ENCODE measurements around the gene IDE.

DNA sequence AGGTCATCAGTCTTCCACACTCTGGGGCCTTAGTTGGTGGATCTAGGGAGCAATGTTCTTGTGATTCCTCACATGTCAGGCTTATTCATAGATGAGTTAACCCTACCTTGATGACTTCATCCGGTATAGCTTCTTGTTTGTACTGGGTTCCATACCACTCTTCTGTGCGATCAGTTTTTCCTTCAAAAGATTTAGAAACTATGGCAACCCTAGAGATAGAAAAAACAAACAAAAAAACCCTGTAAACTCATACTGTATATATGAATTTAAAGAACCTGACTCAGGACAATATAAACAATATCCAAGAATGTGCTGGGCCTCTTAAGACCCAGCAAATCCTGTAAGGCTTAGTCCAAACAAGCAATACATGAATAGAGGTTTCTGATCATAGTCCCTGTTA, 83.5 kb downstream of the IDE start:
- TF ChIP-seq, protein P1, sequence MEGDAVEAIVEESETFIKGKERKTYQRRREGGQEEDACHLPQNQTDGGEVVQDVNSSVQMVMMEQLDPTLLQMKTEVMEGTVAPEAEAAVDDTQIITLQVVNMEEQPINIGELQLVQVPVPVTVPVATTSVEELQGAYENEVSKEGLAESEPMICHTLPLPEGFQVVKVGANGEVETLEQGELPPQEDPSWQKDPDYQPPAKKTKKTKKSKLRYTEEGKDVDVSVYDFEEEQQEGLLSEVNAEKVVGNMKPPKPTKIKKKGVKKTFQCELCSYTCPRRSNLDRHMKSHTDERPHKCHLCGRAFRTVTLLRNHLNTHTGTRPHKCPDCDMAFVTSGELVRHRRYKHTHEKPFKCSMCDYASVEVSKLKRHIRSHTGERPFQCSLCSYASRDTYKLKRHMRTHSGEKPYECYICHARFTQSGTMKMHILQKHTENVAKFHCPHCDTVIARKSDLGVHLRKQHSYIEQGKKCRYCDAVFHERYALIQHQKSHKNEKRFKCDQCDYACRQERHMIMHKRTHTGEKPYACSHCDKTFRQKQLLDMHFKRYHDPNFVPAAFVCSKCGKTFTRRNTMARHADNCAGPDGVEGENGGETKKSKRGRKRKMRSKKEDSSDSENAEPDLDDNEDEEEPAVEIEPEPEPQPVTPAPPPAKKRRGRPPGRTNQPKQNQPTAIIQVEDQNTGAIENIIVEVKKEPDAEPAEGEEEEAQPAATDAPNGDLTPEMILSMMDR (conservative IDR thresholded peaks at IDR 0.05 in 1 of 2, IDR thresholded peaks at IDR 0.05 in 1 of 2; ENCODE audit: extremely low read depth in 1 of 2, insufficient read depth in 1 of 2, low read depth in 1 of 2, low read length in 2 of 2), result no peak
- no peak for TF ChIP-seq EZH2 (IDR thresholded peaks at IDR 0.05; ENCODE audit: borderline replicate concordance, low read length)
